ENCODE measurements around the gene ZNF444. TPM values are rescaled to one million over a fixed set of nuclear protein-coding genes. Genes with fewer than 3 reads are reported as not detected.
"Not testable (repeated sequence)": the region's sequence is repeated elsewhere in the genome, so short reads cannot be mapped to it uniquely, and the experiment has no call there.

Gene ZNF444
- polyA plus RNA-seq, 3 donors: 2.7 to 6.9 (median 3.5) TPM

- DNase-seq: peak; percentile 59 to 74 (median 62)
- peak overlapping the region; percentile 37 to 66 for H3K27ac ChIP-seq (ENCODE audit: low read depth in 1 of 2, low read length in 2 of 2)
- H2AFZ ChIP-seq (ENCODE audit: insufficient read depth, low read depth, low read length, poor library complexity, severe bottlenecking): no peak overlapping the region
- peaks cover 46% of the 10 kb centered on the region for H3K4me1 Mint-ChIP-seq
- peaks cover 95% of the 10 kb centered on the region for H4K20me1 ChIP-seq (ENCODE audit: insufficient read depth, low read length)
- peak overlapping the region; percentile 1 for H3K9ac ChIP-seq (ENCODE audit: insufficient read depth, low read length, poor library complexity, severe bottlenecking)
- peak overlapping the region; percentile 30 for H3K4me2 ChIP-seq (replicated peaks; ENCODE audit: extremely low read depth, low read length, poor library complexity, severe bottlenecking)
- peaks cover 27 to 43% of the 10 kb centered on the region in 2 donors for H3K36me3 ChIP-seq (replicated peaks in 1 of 2; ENCODE audit: control insufficient read depth in 1 of 2, insufficient read depth in 2 of 2, low read length in 2 of 2)
- H3K4me1 ChIP-seq (ENCODE audit: control insufficient read depth in 1 of 2, insufficient read depth in 2 of 2, low read length in 2 of 2): peaks cover 24 to 44% of the 10 kb centered on the region in 2 donors
- peaks cover 95% of the 10 kb centered on the region for H3K79me2 ChIP-seq (ENCODE audit: insufficient read depth, low read length)
- H3K9me3 Mint-ChIP-seq: peaks cover 0 to 9% (median 0%) of the 10 kb centered on the region in 7 donors
- peaks cover 32 to 57% of the 10 kb centered on the region in 2 donors for H3K36me3 Mint-ChIP-seq
- 7% methylated on average over 21 of the region's 22 CpGs for WGBS (ENCODE audit: insufficient coverage)
- no peak overlapping the region for H3K4me3 ChIP-seq (replicated peaks in 1 of 3; ENCODE audit: low read depth in 2 of 3, low read length in 3 of 3)
- intact Hi-C loops (cut with micrococcal nuclease): loop anchor here (2.0 to 10.0 kb wide), 2 partner anchors 50 to 68 kb away; no protein-coding TSS in a partner anchor
- H3K9me3 ChIP-seq (replicated peaks in 1 of 2; ENCODE audit: control insufficient read depth in 1 of 2, insufficient read depth in 1 of 2, low read length in 2 of 2): no peaks in the 10 kb centered on the region
- TF ChIP-seq CTCF (IDR thresholded peaks at IDR 0.05): peak; percentile 85
- peak overlapping the region in 6 of 7 donors; percentile 13 to 81 (median 57) for H3K27ac Mint-ChIP-seq
- H3K27me3 ChIP-seq (ENCODE audit: control insufficient read depth in 2 of 2, insufficient read depth in 2 of 2, low read length in 2 of 2): no peaks in the 10 kb centered on the region
- peak overlapping the region in 1 of 2 donors; percentile 24 for H3K4me3 Mint-ChIP-seq
- peaks cover 0 to 3% (median 2%) of the 10 kb centered on the region in 3 donors for H3K27me3 Mint-ChIP-seq (ENCODE audit: low read depth in 3 of 3)
These were observed 35.9 kb upstream of the ZNF444 start for GRCh38 chr19:56105090-56105701.

GRCh38 chr19:56105831-56106396 lies 35.2 kb upstream of the ZNF444 start:
- not testable (repeated sequence) for H3K9ac ChIP-seq (ENCODE audit: insufficient read depth, low read length, poor library complexity, severe bottlenecking); H3K27ac ChIP-seq (ENCODE audit: low read depth in 1 of 2, low read length in 2 of 2); H3K27me3 Mint-ChIP-seq (ENCODE audit: low read depth in 3 of 3); H2AFZ ChIP-seq (ENCODE audit: insufficient read depth, low read depth, low read length, poor library complexity, severe bottlenecking); H3K9me3 ChIP-seq (replicated peaks in 1 of 2; ENCODE audit: control insufficient read depth in 1 of 2, insufficient read depth in 1 of 2, low read length in 2 of 2); DNase-seq; H3K27me3 ChIP-seq (ENCODE audit: control insufficient read depth in 2 of 2, insufficient read depth in 2 of 2, low read length in 2 of 2); H3K9me3 Mint-ChIP-seq; H3K4me3 Mint-ChIP-seq; H3K4me3 ChIP-seq (replicated peaks in 1 of 3; ENCODE audit: low read depth in 2 of 3, low read length in 3 of 3)
- Mint-ChIP-seq H3K27ac (peak overlapping the region in 4 of 7 donors; percentile 63 to 87 (median 73)), H3K36me3 (peaks cover 29 to 50% of the 10 kb centered on the region in 2 donors), H3K4me1 (peaks cover 53% of the 10 kb centered on the region)
- intact Hi-C loops (cut with micrococcal nuclease): loop anchor here (2.0 to 10.0 kb wide), 2 partner anchors 49 to 67 kb away; no protein-coding TSS in a partner anchor
- peaks cover 31 to 51% of the 10 kb centered on the region in 2 donors for H3K4me1 ChIP-seq (ENCODE audit: control insufficient read depth in 1 of 2, insufficient read depth in 2 of 2, low read length in 2 of 2)
- H3K36me3 ChIP-seq (replicated peaks in 1 of 2; ENCODE audit: control insufficient read depth in 1 of 2, insufficient read depth in 2 of 2, low read length in 2 of 2): peaks cover 24 to 36% of the 10 kb centered on the region in 2 donors
- H4K20me1 ChIP-seq (ENCODE audit: insufficient read depth, low read length): peaks cover 95% of the 10 kb centered on the region
- H3K79me2 ChIP-seq (ENCODE audit: insufficient read depth, low read length): peaks cover 95% of the 10 kb centered on the region
- H3K4me2 ChIP-seq (replicated peaks; ENCODE audit: extremely low read depth, low read length, poor library complexity, severe bottlenecking): peak overlapping the region; percentile 30
- WGBS (ENCODE audit: insufficient coverage): 92% methylated on average over 56 of the region's 61 CpGs
